Muscle of leg (tissue), 11 donors: ENCODE measurements around the gene PDZRN3. TPM values are rescaled to one million over a fixed set of nuclear protein-coding genes. Genes with fewer than 3 reads are reported as not detected.

Experiments
- DNase-seq: peaks from one replicate; pipeline ENCODE4 v3.0.0; 2013
- H3K27ac ChIP-seq: one replicate; pipeline ENCODE4 v1.5.1; 2013; ENCODE audit warnings: mild to moderate bottlenecking, low read length, control low read depth
- H3K27me3 ChIP-seq: one replicate; pipeline ENCODE4 v1.6.1; 2013; ENCODE audit warnings: low read length; ENCODE audit not compliant: control insufficient read depth, insufficient read depth
- H3K36me3 ChIP-seq: one replicate; pipeline ENCODE4 v1.6.1; 2013; ENCODE audit warnings: low read length; ENCODE audit not compliant: control insufficient read depth, insufficient read depth
- H3K4me1 ChIP-seq: one replicate; pipeline ENCODE4 v1.6.1; 2013; ENCODE audit warnings: low read length; ENCODE audit not compliant: control insufficient read depth, insufficient read depth
- H3K4me3 ChIP-seq: one replicate; pipeline ENCODE4 v1.5.1; 2013; ENCODE audit warnings: low read length, control low read depth
- H3K9me3 ChIP-seq: replicated peaks from 2 replicates; pipeline ENCODE4 v1.6.1; 2013; ENCODE audit warnings: low read depth, low read length; ENCODE audit not compliant: control insufficient read depth
- WGBS: methylation state at CpG from one replicate; pipeline ENCODE4 v1.1.5; 2013; ENCODE audit warnings: missing lambda C conversion rate; ENCODE audit not compliant: insufficient coverage; 5-methylcytosine and 5-hydroxymethylcytosine counted together
- polyA plus RNA-seq, 8 donors: library from polyadenylated mRNA; unstranded; fragments of 120-200 nt; gene quantifications; one replicate each; pipeline versions ENCODE4 v1.2.1 to v1.2.3, GENCODE V29; 2013; ENCODE audit warnings: inconsistent platforms in 1 of 8, low replicate concordance in 1 of 8; ENCODE audit not compliant: insufficient read length in 8 of 8, insufficient read depth in 1 of 8
- total RNA-seq: library from RNA; stranded (reverse); fragments of 120-200 nt; gene quantifications from one replicate; pipeline ENCODE4 v1.2.4, GENCODE V29; 2013

PDZRN3 gene
- total and polyA plus RNA-seq, 9 donors, result 57.1 to 96.4 (median 79.7) TPM

- H3K4me3 ChIP-seq, result no peak overlapping the region
- H3K36me3 ChIP-seq, result no peaks in the 10 kb centered on the region
- no peak overlapping the region for H3K27ac ChIP-seq
- 72% methylated on average over 3 of the region's 5 CpGs for WGBS
- peaks cover 37% of the 10 kb centered on the region for H3K4me1 ChIP-seq
- H3K27me3 ChIP-seq, result no peaks in the 10 kb centered on the region
- no peak for DNase-seq
- H3K9me3 ChIP-seq, result no peaks in the 10 kb centered on the region
These were observed 111.5 kb downstream of the PDZRN3 start for GRCh38 chr3:73513260-73513659.

- WGBS, result 51% methylated on average over 5 of the region's 21 CpGs
- no peaks in the 10 kb centered on the region for H3K36me3 ChIP-seq
- H3K9me3 ChIP-seq, result no peaks in the 10 kb centered on the region
- no peaks in the 10 kb centered on the region for H3K27me3 ChIP-seq
- H3K4me3 ChIP-seq, result no peak overlapping the region
- peak; percentile 83 for DNase-seq
- peaks cover 40% of the 10 kb centered on the region for H3K4me1 ChIP-seq
- H3K27ac ChIP-seq, result peak overlapping the region; percentile 36
These were observed 112.9 kb downstream of the PDZRN3 start for GRCh38 chr3:73511571-73512525.

- Histone ChIP-seq H3K27ac (peak overlapping the region; percentile 36), H3K9me3 (no peaks in the 10 kb centered on the region), H3K27me3 (no peaks in the 10 kb centered on the region), H3K4me1 (peaks cover 37% of the 10 kb centered on the region), H3K36me3 (no peaks in the 10 kb centered on the region), H3K4me3 (no peak overlapping the region)
- WGBS, result no CpG with 5 or more reads among the region's 3 CpGs
- no peak for DNase-seq
These were observed 114.0 kb downstream of the PDZRN3 start for GRCh38 chr3:73510784-73511183.

- no CpG with 5 or more reads among the region's 4 CpGs for WGBS
- Histone ChIP-seq H3K27ac (no peak overlapping the region), H3K4me1 (peaks cover 37% of the 10 kb centered on the region), H3K36me3 (no peaks in the 10 kb centered on the region), H3K4me3 (no peak overlapping the region), H3K27me3 (no peaks in the 10 kb centered on the region), H3K9me3 (no peaks in the 10 kb centered on the region)
- DNase-seq, result no peak
These were observed 114.4 kb downstream of the PDZRN3 start for GRCh38 chr3:73510334-73510733.

GRCh38 chr3:73509816-73510215 lies 114.9 kb downstream of the PDZRN3 start:
- H3K27ac ChIP-seq, result no peak overlapping the region
- H3K36me3 ChIP-seq, result no peaks in the 10 kb centered on the region
- no CpG with 5 or more reads among the region's 7 CpGs for WGBS
- peaks cover 37% of the 10 kb centered on the region for H3K4me1 ChIP-seq
- H3K4me3 ChIP-seq, result no peak overlapping the region
- H3K27me3 ChIP-seq, result no peaks in the 10 kb centered on the region
- no peaks in the 10 kb centered on the region for H3K9me3 ChIP-seq
- no peak for DNase-seq

GRCh38 chr3:73509066-73509465 lies 115.7 kb downstream of the PDZRN3 start:
- Histone ChIP-seq H3K4me3 (no peak overlapping the region), H3K4me1 (peaks cover 41% of the 10 kb centered on the region), H3K27ac (peak overlapping the region; percentile 37), H3K27me3 (no peaks in the 10 kb centered on the region), H3K9me3 (no peaks in the 10 kb centered on the region), H3K36me3 (no peaks in the 10 kb centered on the region)
- DNase-seq, result no peak
- WGBS, result 17% methylated on average over 1 of the region's 5 CpGs

GRCh38 chr3:73508330-73508954 lies 116.3 kb downstream of the PDZRN3 start:
- Histone ChIP-seq H3K4me3 (no peak overlapping the region), H3K9me3 (no peaks in the 10 kb centered on the region), H3K27me3 (no peaks in the 10 kb centered on the region), H3K27ac (peak overlapping the region; percentile 37), H3K36me3 (no peaks in the 10 kb centered on the region), H3K4me1 (peaks cover 41% of the 10 kb centered on the region)
- peak; percentile 82 for DNase-seq
- 0% methylated on average over 2 of the region's 6 CpGs for WGBS

GRCh38 chr3:73504852-73505251 lies 119.9 kb downstream of the PDZRN3 start:
- Histone ChIP-seq H3K4me1 (peaks cover 23% of the 10 kb centered on the region), H3K36me3 (peaks cover 3% of the 10 kb centered on the region), H3K27me3 (no peaks in the 10 kb centered on the region), H3K27ac (no peak overlapping the region), H3K9me3 (no peaks in the 10 kb centered on the region), H3K4me3 (no peak overlapping the region)
- no CpG with 5 or more reads among the region's 4 CpGs for WGBS
- no peak for DNase-seq

- Histone ChIP-seq H3K36me3 (peaks cover 3% of the 10 kb centered on the region), H3K9me3 (no peaks in the 10 kb centered on the region), H3K27me3 (no peaks in the 10 kb centered on the region), H3K4me3 (no peak overlapping the region), H3K4me1 (peaks cover 17% of the 10 kb centered on the region), H3K27ac (peak overlapping the region; percentile 52)
- WGBS, result 57% methylated on average over 1 of the region's 3 CpGs
- DNase-seq, result peak; percentile 52
These were observed 120.5 kb downstream of the PDZRN3 start for GRCh38 chr3:73504239-73504638.

- WGBS, result 0% methylated on average over 1 of the region's 4 CpGs
- peak overlapping the region; percentile 52 for H3K27ac ChIP-seq
These were observed 121.0 kb downstream of the PDZRN3 start for GRCh38 chr3:73503781-73504180.

More at GRCh38 chr3:73503781-73504180, 121.0 kb downstream of the PDZRN3 start:
- peaks cover 6% of the 10 kb centered on the region for H3K36me3 ChIP-seq
- no peaks in the 10 kb centered on the region for H3K9me3 ChIP-seq
- DNase-seq, result peak; percentile 68
- no peaks in the 10 kb centered on the region for H3K27me3 ChIP-seq
- peaks cover 12% of the 10 kb centered on the region for H3K4me1 ChIP-seq
- no peak overlapping the region for H3K4me3 ChIP-seq
